ENCODE data around the gene PARD3.

Gene PARD3

DNA sequence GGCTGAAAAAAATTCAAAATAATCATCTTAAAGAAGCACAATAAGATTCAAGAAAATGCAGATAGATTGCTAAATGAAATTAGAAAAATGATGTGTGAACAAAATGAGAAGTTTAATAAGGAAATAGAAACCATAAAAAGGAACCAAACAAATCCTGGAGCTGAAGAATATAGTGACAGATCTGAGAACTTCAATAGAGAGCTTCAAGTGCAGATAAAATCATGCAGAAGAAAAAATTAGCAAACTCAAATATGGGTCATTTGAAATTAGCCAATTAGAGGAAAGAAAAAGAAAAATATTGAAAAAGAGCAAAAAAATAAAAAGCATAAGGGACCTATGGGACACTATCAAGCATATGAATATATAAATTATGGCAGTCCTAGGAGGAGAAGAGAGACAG is 720.1 kb downstream of the PARD3 start:
- H3F3A ChIP-seq (ENCODE audit: low read depth): no peaks in the 10 kb centered on the region
- TF ChIP-seq, protein P1, sequence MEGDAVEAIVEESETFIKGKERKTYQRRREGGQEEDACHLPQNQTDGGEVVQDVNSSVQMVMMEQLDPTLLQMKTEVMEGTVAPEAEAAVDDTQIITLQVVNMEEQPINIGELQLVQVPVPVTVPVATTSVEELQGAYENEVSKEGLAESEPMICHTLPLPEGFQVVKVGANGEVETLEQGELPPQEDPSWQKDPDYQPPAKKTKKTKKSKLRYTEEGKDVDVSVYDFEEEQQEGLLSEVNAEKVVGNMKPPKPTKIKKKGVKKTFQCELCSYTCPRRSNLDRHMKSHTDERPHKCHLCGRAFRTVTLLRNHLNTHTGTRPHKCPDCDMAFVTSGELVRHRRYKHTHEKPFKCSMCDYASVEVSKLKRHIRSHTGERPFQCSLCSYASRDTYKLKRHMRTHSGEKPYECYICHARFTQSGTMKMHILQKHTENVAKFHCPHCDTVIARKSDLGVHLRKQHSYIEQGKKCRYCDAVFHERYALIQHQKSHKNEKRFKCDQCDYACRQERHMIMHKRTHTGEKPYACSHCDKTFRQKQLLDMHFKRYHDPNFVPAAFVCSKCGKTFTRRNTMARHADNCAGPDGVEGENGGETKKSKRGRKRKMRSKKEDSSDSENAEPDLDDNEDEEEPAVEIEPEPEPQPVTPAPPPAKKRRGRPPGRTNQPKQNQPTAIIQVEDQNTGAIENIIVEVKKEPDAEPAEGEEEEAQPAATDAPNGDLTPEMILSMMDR (conservative IDR thresholded peaks at IDR 0.05; ENCODE audit: low read length): no peak
- no peak for TF ChIP-seq EZH2phosphoT487 (IDR thresholded peaks at IDR 0.05; ENCODE audit: borderline replicate concordance)
- H3K4me2 ChIP-seq (ENCODE audit: low read depth, low read length, poor library complexity, severe bottlenecking): no peak overlapping the region
- no peaks in the 10 kb centered on the region for H3K4me1 ChIP-seq (ENCODE audit: insufficient read depth, low read length, poor library complexity, severe bottlenecking)
- H2AFZ ChIP-seq (ENCODE audit: low read length): no peak overlapping the region
- H3K9me3 ChIP-seq (ENCODE audit: insufficient read depth, low read depth, low read length): peaks cover 17% of the 10 kb centered on the region
- H4K20me1 ChIP-seq (ENCODE audit: insufficient read depth, low read length, poor library complexity, severe bottlenecking): no peaks in the 10 kb centered on the region
- no peaks in the 10 kb centered on the region for H3K9me2 ChIP-seq (replicated peaks; ENCODE audit: low read depth, low read length)
- no peak overlapping the region for H3K9ac ChIP-seq (ENCODE audit: low read depth, low read length, poor library complexity, severe bottlenecking)
- no peaks in the 10 kb centered on the region for H3K27me3 ChIP-seq (ENCODE audit: insufficient read depth, low read length, poor library complexity, severe bottlenecking)
- no peak overlapping the region for H3K4me3 ChIP-seq (ENCODE audit: low read length, poor library complexity, severe bottlenecking)
- no peaks in the 10 kb centered on the region for H3K36me3 ChIP-seq (ENCODE audit: insufficient read depth, low read length)
- no peaks in the 10 kb centered on the region for H3K79me2 ChIP-seq (ENCODE audit: insufficient read depth, low read length)

DNA sequence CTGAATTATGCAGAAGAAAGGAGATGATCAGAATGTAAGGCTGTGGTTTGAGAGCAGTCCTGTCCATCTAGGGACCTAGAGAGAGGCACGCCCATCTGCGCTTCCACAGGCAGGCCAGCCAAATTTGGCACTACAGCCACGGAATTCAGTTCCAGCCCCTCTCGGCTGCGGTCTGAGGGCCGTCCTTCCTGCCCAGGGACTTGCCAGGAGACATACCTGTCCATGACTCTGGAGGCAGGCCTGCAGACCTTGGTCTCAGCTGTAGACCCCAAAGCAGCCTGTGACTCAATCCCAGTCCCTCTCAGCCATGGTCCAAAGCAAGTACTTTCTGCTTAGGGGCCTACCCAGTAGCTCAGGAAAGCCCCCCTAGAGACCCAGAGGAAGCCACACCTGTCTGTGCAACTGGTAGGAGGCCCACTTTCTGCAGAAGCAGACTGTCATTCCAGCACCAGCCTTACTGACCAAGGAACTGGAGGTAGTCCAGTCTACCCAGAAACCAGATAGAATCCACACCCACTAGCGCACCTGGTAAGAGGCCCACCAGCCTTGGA is 720.9 kb downstream of the PARD3 start:
- no peak for TF ChIP-seq EZH2phosphoT487 (IDR thresholded peaks at IDR 0.05; ENCODE audit: borderline replicate concordance)
- TF ChIP-seq, protein P1 (conservative IDR thresholded peaks at IDR 0.05; ENCODE audit: low read length): no peak
- H3F3A ChIP-seq (ENCODE audit: low read depth): no peaks in the 10 kb centered on the region
- no peaks in the 10 kb centered on the region for H3K27me3 ChIP-seq (ENCODE audit: insufficient read depth, low read length, poor library complexity, severe bottlenecking)

DNA sequence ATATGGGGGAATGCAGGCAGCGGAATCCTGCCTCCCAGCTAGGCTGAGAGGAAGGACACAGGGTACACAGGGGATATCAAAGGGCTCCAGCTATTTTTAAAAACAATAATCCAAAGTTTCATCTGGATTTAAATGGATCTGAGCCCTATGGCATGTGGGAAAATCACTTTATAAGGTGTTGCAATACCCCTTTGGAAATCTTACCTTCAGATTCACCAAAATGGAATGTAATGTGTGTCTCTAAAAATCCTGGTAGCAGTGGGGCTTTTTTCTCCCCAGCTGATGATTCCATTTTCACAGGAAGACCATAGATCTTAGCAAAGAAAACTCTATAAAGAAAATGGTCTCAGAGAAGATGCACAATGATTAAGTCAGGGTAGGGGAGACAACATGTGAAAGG is 722.2 kb downstream of the PARD3 start:
- Histone ChIP-seq H3K9me3 (ENCODE audit: insufficient read depth, low read depth, low read length) (peaks cover 17% of the 10 kb centered on the region), H3K9ac (ENCODE audit: low read depth, low read length, poor library complexity, severe bottlenecking) (no peak overlapping the region), H3K36me3 (ENCODE audit: insufficient read depth, low read length) (no peaks in the 10 kb centered on the region), H2AFZ (ENCODE audit: low read length) (no peak overlapping the region), H3K9me2 (replicated peaks; ENCODE audit: low read depth, low read length) (no peaks in the 10 kb centered on the region), H4K20me1 (ENCODE audit: insufficient read depth, low read length, poor library complexity, severe bottlenecking) (no peaks in the 10 kb centered on the region), H3K4me1 (ENCODE audit: insufficient read depth, low read length, poor library complexity, severe bottlenecking) (no peaks in the 10 kb centered on the region), H3K4me2 (ENCODE audit: low read depth, low read length, poor library complexity, severe bottlenecking) (no peak overlapping the region), H3F3A (ENCODE audit: low read depth) (no peaks in the 10 kb centered on the region), H3K4me3 (ENCODE audit: low read length, poor library complexity, severe bottlenecking) (no peak overlapping the region), H3K79me2 (ENCODE audit: insufficient read depth, low read length) (no peaks in the 10 kb centered on the region), H3K27me3 (ENCODE audit: insufficient read depth, low read length, poor library complexity, severe bottlenecking) (no peaks in the 10 kb centered on the region)
- TF ChIP-seq, protein P1 (conservative IDR thresholded peaks at IDR 0.05; ENCODE audit: low read length): no peak
- no peak for TF ChIP-seq EZH2phosphoT487 (IDR thresholded peaks at IDR 0.05; ENCODE audit: borderline replicate concordance)

More for the DNA sequence above, 720.9 kb downstream of the PARD3 start:
- Histone ChIP-seq H2AFZ (ENCODE audit: low read length) (no peak overlapping the region), H3K4me2 (ENCODE audit: low read depth, low read length, poor library complexity, severe bottlenecking) (no peak overlapping the region), H3K9me2 (replicated peaks; ENCODE audit: low read depth, low read length) (no peaks in the 10 kb centered on the region), H3K4me3 (ENCODE audit: low read length, poor library complexity, severe bottlenecking) (no peak overlapping the region), H4K20me1 (ENCODE audit: insufficient read depth, low read length, poor library complexity, severe bottlenecking) (no peaks in the 10 kb centered on the region), H3K4me1 (ENCODE audit: insufficient read depth, low read length, poor library complexity, severe bottlenecking) (no peaks in the 10 kb centered on the region), H3K9me3 (ENCODE audit: insufficient read depth, low read depth, low read length) (peaks cover 17% of the 10 kb centered on the region), H3K9ac (ENCODE audit: low read depth, low read length, poor library complexity, severe bottlenecking) (no peak overlapping the region), H3K79me2 (ENCODE audit: insufficient read depth, low read length) (no peaks in the 10 kb centered on the region), H3K36me3 (ENCODE audit: insufficient read depth, low read length) (no peaks in the 10 kb centered on the region)

All from Loucy (cell line).